DMS114 treated with DMSO at 0.1 percent for 48 hours (cell line): ENCODE data around the gene PTPRD.

Experiments used
- DNase-seq: peaks from one replicate; lab custom pipeline; 2025; ENCODE audit not compliant: unreplicated experiment; lab: John Stamatoyannopoulos, UW

PTPRD gene

DNA sequence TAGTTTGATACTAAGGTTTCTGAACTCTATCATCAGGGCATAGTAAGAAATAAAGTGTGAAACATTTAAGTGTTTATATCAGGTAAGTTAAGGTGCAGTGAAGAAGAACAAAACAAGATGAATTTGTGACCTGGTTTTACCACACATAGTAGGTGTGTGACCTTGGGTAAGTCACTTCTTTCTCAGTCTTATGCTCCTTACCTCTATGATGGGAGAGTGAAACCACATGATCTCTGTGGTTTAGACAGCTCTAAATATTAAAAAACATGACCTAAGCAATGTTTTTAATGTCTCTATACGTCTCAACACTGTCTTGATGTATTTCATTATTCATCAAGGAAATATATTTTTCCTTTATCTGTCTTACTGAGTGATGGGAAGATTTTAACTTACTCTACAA, 2183.6 kb downstream of the PTPRD start:
- no peak for DNase-seq

DNA sequence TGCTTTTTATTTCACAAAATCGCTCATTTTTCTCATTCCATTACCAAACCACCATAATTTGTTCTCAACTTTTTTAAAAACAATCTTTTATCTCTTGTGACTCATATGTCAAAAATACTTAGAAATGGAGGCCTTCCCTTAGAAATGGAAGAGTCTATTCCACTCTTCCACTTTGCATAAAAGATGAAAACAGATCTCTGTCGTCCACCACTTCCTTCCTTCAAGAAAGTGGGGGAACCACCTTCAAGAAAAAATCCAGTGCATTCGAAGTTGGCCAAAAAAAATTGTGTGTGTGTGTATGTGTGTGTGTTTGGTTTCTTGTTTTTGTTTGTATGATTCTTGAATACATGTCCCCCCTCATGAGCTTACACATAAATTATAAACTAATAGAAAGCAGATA, 2184.4 kb downstream of the PTPRD start:
- DNase-seq, result no peak

GRCh38 chr9:8424786-8425410, 2187.9 kb downstream of the PTPRD start:
- no peak for DNase-seq

DNA sequence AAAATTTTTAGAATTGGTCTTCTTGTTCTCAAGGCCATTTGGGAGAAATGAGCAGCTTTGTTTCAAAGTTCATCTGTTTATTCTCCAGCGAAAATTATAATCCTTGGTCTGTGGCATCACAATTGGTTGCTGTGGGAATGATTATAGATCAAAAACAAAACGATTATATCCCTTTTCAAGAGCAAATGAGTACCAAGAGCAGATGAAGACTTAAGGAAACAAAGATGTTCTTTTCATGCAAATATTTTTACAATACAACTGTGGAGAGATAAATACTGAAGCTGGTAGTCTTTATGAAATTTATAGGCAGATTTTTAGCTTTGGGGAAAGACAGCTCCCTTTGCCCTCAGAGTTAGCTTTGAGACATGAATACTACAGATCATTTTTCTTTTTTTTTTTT, 2192.4 kb downstream of the PTPRD start:
- no peak for DNase-seq

- no peak for DNase-seq
Observed at GRCh38 chr9:8419596-8420275, 2193.1 kb downstream of the PTPRD start.

GRCh38 chr9:8417341-8417740, 2195.5 kb downstream of the PTPRD start:
- DNase-seq, result no peak

DNA sequence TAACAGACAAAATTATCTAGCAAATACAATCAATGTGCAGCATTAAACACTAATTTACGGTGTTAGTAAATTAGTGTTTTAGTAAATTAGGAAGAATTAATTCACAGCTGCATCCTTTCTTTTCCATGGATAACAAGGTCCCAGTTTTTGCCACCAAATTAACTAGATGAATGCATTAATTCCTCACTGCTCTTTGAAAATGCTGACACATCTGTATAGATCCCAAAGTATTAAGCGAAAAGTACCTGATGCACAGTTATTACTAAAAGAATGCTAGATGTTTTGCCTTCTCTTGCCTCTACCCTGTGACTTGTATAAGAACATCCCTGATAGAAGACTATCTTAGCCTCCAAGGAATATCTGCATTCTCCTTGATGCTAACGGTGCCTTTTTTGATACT, 2200.5 kb downstream of the PTPRD start:
- DNase-seq, result no peak

DNA sequence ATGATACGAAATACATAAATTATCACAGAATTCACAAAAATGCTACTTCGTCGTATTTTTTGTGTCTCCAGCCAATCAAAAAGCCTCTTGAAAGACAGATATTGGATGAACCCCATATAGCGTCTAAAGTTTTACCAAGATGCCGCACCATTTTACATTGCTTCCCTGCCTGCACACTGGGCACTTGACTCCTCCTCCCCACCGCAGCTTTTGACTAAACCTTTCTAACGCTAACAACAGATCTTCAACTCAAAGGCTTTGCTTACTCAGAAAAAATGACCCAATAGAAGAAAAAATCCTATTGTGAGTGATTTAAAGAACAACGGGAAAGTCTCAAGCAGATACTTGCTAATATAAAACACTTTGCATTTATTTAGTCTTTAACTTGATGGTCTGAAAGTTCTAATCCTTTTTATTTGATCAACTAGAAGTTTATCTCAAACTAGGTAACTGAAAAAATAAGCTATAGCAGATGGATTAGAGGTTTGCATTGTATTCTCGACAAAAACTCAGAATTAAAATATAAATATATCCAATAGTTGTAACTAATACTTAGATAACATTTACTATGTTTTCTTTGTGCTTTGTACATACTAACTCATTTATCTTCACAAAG, 2204.1 kb downstream of the PTPRD start:
- no peak for DNase-seq

DNA sequence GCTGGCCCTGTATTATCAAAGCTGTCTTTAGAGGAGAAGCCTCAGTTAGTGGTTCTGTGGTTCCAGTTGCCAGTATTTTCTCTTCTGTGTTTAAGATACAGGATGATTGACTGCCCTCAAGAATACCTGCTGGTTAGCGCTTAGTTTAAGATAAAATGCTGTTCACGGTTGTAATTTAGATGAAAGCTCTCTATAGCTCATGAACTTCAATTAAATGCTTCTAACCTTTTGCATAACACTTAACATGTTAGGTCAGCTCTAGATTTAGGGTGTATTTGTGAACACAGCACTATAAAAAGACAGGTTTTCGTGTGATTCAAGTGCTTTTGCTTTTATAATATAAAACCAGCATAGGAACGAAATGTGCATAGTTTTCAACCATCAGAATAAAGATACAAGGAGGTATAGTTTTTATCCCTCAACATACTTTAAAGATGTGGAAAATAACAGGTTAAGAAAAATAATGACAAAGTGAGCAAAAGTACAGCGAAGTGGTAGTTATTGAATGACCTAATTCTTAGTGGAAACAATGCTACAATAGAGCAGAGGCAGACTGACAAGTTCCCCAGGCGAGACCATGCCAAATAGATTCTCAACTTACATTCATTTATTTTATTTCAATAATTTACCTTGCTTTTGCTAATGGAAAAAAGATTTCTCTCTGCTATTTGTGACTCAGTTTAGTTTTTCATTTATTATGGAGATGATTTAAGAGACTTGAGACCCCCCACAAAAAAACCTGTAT, 2210.7 kb downstream of the PTPRD start:
- DNase-seq, result no peak

DNA sequence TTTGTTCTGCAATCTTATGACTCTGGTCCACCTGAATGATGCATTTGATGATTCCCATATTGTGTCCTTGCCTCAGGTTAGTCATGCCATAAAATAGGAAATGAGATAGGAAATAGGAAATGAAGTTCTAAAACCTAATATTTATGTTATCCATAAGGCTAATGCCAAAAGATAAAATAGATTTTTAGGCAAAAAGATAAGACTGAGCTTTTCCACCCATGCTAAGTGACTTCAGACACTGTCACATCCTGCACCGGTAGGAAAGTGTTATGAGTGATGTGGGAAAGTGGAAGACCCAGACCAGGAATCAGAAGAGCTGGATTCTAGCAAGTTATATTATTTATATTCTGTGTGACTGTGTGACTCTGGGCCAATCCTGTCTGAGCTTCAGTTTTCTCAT, 2212.4 kb downstream of the PTPRD start:
- DNase-seq, result no peak

GRCh38 chr9:8395022-8395421, 2217.8 kb downstream of the PTPRD start:
- no peak for DNase-seq

DNA sequence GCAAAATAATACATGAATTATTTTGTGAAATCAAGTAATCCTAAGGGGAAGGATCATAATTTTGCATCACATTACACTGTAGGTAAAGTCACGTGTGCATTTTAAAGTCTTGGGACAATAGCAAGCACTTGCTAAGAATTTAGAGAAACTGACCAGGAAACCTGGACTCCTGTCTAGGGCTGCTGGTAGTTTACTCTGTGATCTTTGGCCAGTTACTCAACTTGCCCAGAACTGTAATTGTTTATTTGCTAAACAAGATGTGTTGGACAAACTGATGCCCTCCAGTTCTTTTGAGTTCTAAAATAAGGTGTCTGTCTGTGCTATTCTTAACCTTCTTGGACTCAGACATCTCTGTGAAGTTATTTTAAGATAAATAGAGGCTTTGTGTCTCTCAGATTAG, 2218.5 kb downstream of the PTPRD start:
- no peak for DNase-seq

DNA sequence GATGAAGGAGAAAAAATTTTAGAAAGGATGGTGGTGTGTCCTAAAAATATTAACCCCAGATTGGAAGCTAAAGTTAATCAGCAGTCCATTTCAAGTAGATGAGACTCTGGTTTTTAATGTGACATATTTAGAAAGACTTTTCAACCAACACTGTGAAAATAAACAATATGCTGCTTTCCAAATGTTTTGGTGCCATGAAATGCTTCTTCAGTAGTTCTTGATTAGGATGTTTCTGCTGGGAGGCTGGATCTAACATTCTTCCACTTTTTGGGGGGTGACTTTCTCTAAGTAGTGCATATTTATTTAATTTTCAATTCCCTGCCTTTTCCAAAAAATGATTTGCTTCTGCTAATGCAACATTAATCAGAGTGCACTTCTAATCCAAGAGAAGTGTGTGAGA, 2219.9 kb downstream of the PTPRD start:
- no peak for DNase-seq

DNA sequence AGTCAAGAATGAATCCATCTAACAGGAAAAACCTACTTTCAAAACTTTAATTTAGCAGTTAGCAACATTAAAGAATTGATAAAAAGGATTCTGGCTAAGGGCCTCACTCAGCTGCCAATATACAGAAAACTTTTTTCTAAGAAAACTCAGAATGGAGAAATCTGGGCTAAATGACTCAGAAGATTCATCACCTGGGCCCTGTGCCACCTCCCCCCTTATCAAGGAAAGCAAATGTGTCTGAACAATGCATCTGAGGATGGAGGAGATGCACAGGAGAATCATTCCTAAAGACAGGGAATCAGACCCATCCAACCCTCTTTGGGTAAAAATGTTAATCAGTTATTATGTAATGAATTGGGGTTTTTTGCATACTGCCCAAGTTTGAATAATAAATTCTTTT, 2221.2 kb downstream of the PTPRD start:
- no peak for DNase-seq

- DNase-seq, result no peak
Observed at GRCh38 chr9:8391132-8391531, 2221.7 kb downstream of the PTPRD start.

GRCh38 chr9:8390571-8390970, 2222.2 kb downstream of the PTPRD start:
- DNase-seq, result no peak

DNA sequence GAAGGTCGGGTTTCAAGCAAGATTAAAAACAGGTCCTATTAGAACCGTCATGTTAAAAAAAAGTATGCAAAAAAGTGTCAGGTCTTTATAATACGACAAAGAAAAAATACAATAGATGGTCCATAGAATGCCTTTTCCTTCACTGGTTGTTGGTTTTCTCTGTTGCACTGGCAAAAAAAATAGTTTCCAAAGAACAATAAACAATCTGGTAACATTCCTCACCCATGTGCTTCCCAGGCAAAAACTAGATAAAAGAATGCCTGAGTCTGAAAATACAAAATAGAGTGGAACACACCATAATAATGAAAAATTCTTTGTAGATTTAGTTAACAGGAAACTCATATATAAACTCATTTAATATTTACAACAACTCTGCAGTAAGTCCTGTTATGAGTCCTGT, 2223.3 kb downstream of the PTPRD start:
- no peak for DNase-seq

- no peak for DNase-seq
Observed at GRCh38 chr9:8388132-8388531, 2224.7 kb downstream of the PTPRD start.

DNA sequence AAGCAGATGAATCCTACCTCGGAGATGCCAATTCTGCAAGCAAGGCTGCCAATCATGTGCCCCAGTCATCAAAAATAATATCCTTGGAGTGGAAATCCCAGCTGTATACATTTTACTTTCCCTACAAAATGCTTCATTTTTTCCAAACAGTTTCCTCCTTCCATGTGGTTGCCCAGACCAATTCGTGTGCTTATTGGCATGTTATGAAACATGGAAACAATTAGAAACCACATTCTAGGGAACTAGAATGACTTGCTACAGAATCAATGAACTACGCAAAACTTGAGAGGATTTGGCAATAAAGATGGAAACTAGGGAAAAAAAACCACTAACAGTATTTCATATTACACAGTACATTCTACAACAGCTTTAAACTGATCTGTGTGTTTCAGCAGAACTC, 2228.7 kb downstream of the PTPRD start:
- DNase-seq, result no peak

DNA sequence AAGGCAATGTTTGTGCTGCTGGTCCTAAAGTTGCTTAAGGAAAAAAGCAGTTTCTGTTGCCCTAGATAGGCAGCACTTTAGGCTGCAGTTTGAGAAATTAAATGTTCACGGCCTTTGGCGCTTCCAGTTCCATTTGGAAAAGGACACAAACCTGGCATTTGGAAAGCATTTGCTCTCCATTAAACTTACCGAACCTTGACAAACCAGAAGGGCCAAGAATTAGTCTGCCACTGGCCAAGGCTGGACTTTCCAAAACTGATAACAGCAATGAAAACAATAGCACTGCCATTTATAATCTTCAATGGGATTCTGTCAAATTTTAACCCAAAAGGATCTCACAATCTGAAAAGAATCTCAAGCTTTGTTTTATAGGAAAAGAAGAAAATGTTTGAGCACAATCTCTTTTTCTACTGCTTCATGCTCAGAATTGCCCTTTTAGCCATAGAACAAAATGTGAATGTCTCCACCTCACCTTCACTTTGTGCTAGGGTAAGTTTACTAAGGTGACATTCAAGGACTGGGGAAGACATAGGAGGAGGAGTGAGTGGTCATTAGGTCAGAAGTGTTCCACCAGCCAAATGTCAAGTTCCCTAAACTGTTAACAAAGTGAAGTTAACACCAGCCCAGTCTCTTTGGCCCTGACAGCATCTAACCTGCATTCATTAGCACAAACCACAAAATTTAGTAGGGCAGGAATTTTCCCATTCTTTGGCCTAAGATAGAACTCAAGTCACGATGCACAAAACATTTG, 2229.8 kb downstream of the PTPRD start:
- DNase-seq, result no peak

DNA sequence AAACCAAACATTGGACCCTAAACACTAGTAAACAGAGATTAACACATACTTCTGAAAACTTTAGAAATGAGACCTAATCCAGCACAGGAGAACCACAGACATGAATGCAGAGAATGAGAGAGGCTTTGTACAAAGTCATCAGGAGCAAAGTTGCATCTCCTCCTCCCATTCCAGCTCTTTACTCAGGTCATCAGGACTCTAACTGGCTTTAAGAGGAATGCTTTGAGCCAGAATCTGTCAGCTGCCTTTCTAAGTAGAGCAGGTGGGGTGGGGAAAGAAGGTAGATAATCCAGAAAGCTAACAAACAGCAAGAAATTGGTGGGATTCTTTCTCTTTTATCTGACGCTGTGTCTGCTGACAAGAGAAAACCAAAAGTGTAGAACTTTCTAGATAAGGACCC, 2230.5 kb downstream of the PTPRD start:
- DNase-seq, result no peak
